A549 (cell line): ENCODE results near the gene TTC28.

Experiments used
- CHD2 ChIP-seq: fragments of 150-350 bp; IDR thresholded peaks from 2 replicates; pipeline ENCODE4 v1.6.1; 2014; ENCODE audit warnings: low read length; ENCODE audit not compliant: partially characterized antibody
- CHD4 ChIP-seq: fragments of 200-600 bp; sonication (generic); IDR thresholded peaks from 2 replicates; pipeline ENCODE4 v1.6.1; 2016; ENCODE audit warnings: antibody characterized with exemption, mild to moderate bottlenecking, borderline replicate concordance
- EHF ChIP-seq: fragments of 250-450 bp; sonication (Bioruptor Pico); IDR thresholded peaks from 2 replicates; pipeline ENCODE4 v1.5.0; 2020; ENCODE audit warnings: mild to moderate bottlenecking
- EP300 ChIP-seq, 2 experiments: fragments of >200 bp; sonication (Bioruptor Twin); formaldehyde crosslinking; IDR thresholded peaks; 2 replicates in 1 of 2; 3 replicates in 1 of 2; pipeline ENCODE4 v1.6.1; 2016 to 2017
- JUN ChIP-seq, 2 experiments: fragments of >200 bp; sonication (Bioruptor Twin); formaldehyde crosslinking; IDR thresholded peaks; 2 replicates in 1 of 2; 3 replicates in 1 of 2; pipeline ENCODE4 v1.6.1; 2016 to 2017
- POLR2A ChIP-seq: IDR thresholded peaks from 2 replicates; pipeline ENCODE4 v1.6.1; 2012; ENCODE audit warnings: mild to moderate bottlenecking, low read length
- RAD21 ChIP-seq, 2 experiments: fragments of >200 bp in 1 of 2; sonication (Bioruptor Twin) in 1 of 2; formaldehyde crosslinking in 1 of 2; IDR thresholded peaks in 1 of 2; conservative IDR thresholded peaks in 1 of 2; 2 replicates in 1 of 2; 3 replicates in 1 of 2; pipeline ENCODE4 v1.6.1; 2012 to 2018; ENCODE audit warnings: inconsistent platforms in 1 of 2
- SREBF2 ChIP-seq: fragments of 450-650 bp; IDR thresholded peaks from 2 replicates; pipeline ENCODE4 v1.6.1; 2014; ENCODE audit warnings: mild to moderate bottlenecking, moderate library complexity
- TF ChIP-seq, protein P1 (sequence below): fragments of >200 bp; sonication (Bioruptor Twin); formaldehyde crosslinking; IDR thresholded peaks from 3 replicates; pipeline ENCODE4 v1.5.1; 2016
- TF ChIP-seq, protein P2 (sequence below): fragments of >200 bp; sonication (Bioruptor Twin); formaldehyde crosslinking; IDR thresholded peaks from 2 replicates; pipeline ENCODE4 v1.6.1; 2016
- TF ChIP-seq, protein P3 (sequence below): fragments of 450-650 bp; IDR thresholded peaks from 2 replicates; pipeline ENCODE4 v1.6.1; 2014; ENCODE audit warnings: antibody characterized with exemption
- TF ChIP-seq, protein P4 (sequence below): fragments of 200-600 bp; sonication (generic); IDR thresholded peaks from 2 replicates; pipeline ENCODE4 v1.6.1; 2016; ENCODE audit warnings: antibody characterized with exemption, mild to moderate bottlenecking, moderate library complexity

DNA sequence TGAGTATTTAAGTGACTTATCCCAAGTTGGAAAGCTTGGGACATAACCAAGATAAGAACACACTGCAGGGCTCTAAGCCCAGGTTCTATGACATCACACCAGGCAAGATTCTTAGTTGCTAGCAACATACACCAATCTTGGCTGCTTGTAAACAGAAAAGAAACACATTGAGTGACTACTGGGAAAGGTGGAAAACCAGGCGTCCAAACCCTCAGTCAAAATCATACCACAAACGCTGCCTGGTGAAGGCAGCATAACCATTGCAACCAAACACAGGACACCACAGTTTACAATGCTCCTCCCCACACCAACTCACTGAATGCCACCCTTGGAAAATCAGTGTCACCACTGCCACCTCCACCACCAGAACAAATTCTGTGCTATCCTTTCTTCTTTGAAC lies 379.9 kb downstream of the TTC28 start:
- TF ChIP-seq, protein P1, sequence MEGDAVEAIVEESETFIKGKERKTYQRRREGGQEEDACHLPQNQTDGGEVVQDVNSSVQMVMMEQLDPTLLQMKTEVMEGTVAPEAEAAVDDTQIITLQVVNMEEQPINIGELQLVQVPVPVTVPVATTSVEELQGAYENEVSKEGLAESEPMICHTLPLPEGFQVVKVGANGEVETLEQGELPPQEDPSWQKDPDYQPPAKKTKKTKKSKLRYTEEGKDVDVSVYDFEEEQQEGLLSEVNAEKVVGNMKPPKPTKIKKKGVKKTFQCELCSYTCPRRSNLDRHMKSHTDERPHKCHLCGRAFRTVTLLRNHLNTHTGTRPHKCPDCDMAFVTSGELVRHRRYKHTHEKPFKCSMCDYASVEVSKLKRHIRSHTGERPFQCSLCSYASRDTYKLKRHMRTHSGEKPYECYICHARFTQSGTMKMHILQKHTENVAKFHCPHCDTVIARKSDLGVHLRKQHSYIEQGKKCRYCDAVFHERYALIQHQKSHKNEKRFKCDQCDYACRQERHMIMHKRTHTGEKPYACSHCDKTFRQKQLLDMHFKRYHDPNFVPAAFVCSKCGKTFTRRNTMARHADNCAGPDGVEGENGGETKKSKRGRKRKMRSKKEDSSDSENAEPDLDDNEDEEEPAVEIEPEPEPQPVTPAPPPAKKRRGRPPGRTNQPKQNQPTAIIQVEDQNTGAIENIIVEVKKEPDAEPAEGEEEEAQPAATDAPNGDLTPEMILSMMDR, result no peak
- TF ChIP-seq POLR2A, result no peak
- no peak for TF ChIP-seq CHD4
- TF ChIP-seq RAD21 (conservative IDR thresholded peaks at IDR 0.05 in 1 of 2, IDR thresholded peaks at IDR 0.05 in 1 of 2), result no peak
- no peak for TF ChIP-seq JUN (IDR thresholded peaks at IDR 0.05)
- TF ChIP-seq, protein P2, sequence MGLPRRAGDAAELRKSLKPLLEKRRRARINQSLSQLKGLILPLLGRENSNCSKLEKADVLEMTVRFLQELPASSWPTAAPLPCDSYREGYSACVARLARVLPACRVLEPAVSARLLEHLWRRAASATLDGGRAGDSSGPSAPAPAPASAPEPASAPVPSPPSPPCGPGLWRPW, result no peak
- TF ChIP-seq, protein P3, sequence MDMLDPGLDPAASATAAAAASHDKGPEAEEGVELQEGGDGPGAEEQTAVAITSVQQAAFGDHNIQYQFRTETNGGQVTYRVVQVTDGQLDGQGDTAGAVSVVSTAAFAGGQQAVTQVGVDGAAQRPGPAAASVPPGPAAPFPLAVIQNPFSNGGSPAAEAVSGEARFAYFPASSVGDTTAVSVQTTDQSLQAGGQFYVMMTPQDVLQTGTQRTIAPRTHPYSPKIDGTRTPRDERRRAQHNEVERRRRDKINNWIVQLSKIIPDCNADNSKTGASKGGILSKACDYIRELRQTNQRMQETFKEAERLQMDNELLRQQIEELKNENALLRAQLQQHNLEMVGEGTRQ, result no peak
- no peak for TF ChIP-seq EHF (CRISPR knock-in tag)
- TF ChIP-seq, protein P4, sequence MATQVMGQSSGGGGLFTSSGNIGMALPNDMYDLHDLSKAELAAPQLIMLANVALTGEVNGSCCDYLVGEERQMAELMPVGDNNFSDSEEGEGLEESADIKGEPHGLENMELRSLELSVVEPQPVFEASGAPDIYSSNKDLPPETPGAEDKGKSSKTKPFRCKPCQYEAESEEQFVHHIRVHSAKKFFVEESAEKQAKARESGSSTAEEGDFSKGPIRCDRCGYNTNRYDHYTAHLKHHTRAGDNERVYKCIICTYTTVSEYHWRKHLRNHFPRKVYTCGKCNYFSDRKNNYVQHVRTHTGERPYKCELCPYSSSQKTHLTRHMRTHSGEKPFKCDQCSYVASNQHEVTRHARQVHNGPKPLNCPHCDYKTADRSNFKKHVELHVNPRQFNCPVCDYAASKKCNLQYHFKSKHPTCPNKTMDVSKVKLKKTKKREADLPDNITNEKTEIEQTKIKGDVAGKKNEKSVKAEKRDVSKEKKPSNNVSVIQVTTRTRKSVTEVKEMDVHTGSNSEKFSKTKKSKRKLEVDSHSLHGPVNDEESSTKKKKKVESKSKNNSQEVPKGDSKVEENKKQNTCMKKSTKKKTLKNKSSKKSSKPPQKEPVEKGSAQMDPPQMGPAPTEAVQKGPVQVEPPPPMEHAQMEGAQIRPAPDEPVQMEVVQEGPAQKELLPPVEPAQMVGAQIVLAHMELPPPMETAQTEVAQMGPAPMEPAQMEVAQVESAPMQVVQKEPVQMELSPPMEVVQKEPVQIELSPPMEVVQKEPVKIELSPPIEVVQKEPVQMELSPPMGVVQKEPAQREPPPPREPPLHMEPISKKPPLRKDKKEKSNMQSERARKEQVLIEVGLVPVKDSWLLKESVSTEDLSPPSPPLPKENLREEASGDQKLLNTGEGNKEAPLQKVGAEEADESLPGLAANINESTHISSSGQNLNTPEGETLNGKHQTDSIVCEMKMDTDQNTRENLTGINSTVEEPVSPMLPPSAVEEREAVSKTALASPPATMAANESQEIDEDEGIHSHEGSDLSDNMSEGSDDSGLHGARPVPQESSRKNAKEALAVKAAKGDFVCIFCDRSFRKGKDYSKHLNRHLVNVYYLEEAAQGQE, result no peak
- TF ChIP-seq EP300 (IDR thresholded peaks at IDR 0.05), result no peak
- TF ChIP-seq CHD2, result no peak
- no peak for TF ChIP-seq SREBF2
